Measurements from ENCODE around the gene SPAG9.

SPAG9 gene

GRCh38 chr17:51050291-51051033, 70.2 kb downstream of the SPAG9 start:
- in situ Hi-C loops (cut with MboI; ENCODE audit: low sequenced_read_pairs): no loop called here

DNA sequence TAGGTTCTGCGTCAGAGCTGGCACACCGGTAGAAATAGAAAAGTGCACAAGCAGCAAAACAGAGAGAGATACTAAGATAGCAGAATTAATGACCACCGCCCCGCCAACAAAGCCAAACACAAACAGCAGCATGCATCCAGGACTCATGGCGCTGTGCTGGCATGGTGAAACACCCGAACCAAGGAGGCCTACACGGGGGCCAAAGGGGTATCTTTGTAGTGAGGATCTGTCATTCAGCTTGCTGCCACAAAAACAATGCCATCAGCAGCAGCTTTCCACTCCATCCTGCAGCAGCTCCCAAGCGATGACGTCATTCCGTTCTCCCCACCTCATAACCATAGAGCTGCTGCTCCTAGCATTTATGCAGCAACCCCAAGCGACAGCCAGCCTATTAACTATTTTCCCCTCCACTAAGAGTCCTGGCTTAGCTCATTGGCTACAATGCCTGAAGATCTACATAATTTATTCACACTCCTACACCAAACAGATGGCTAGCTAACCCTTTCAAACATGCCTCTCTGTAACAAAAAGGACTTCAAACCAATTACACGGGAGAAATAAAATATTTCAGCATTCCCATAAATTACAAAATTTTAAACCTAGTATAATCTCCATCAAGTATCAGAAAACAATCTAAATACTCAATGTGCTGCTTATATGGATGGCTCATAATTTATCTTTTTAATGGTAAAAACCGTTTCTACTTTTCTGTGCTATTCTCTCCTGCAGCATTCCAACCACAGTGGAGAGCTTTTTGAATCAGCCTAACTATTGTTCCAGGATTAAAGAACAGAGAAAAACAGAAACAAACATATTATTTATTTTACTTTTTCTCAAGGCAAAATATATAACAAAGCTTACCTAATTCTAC, 73.9 kb downstream of the SPAG9 start:
- in situ Hi-C loops (cut with MboI; ENCODE audit: low sequenced_read_pairs): no loop called here

GRCh38 chr17:51046046-51046445, 74.6 kb downstream of the SPAG9 start:
- in situ Hi-C loops (cut with MboI; ENCODE audit: low sequenced_read_pairs): no loop called here

- in situ Hi-C loops (cut with MboI; ENCODE audit: low sequenced_read_pairs): no loop called here
Observed at GRCh38 chr17:51045621-51046020, 75.0 kb downstream of the SPAG9 start.

DNA sequence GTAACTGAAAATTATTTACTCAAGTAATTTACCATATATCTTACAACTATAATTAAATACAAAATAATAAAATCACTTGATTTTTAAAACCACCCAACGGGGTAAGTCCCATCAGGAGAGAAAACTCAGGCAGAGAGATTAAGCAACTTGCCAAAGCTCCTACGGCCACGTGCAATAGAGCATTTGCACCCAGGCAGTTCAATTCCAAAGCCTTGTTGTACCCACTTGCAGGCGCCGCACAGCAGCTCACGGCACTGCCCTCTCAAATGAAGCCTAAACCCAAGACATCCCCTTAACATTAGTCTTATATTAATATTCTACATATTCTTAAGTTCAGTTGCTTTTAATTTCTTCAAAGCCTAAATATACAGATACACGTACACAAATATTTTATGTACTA, 75.7 kb downstream of the SPAG9 start:
- in situ Hi-C loops (cut with MboI; ENCODE audit: low sequenced_read_pairs): no loop called here

DNA sequence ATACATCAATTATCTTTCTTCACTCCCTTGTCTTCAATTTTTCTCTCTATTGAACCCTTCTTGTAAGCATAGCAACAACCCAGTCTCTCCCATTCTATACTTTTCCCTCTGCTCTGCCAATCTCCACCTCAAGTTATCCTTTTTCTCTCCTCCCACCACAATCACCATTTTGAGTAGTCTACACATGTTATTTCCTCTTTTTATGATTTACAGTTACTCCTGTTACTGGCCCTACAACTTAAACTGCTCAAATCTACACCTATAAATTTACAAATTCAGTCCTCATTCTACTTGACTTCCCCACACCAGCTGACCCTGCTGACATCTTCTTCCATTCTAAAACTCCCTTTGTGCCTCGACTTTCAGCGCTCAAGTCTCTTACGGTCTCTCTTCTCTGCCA, 84.6 kb downstream of the SPAG9 start:
- in situ Hi-C loops (cut with MboI; ENCODE audit: low sequenced_read_pairs): no loop called here

- in situ Hi-C loops (cut with MboI; ENCODE audit: low sequenced_read_pairs): no loop called here
Observed at GRCh38 chr17:51035431-51035830, 85.2 kb downstream of the SPAG9 start.

DNA sequence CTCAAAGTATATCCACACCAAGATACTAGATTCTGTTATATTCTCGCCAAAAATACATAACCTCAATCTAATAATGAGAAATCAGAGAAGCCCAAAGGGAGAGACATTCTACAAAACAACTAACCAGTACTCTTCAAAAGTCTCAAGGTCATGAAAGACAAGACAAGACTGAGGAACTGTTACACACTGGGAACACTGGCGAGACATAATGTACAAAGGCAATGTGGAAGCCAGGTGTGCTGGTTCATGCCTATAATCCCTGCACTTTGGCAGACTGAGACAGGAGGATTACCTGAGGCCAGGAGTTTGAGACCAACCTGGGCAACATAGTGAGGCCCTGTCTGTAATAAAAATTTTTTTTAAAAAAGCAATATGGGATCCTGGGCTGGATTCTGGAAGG, 85.9 kb downstream of the SPAG9 start:
- in situ Hi-C loops (cut with MboI; ENCODE audit: low sequenced_read_pairs): no loop called here

GRCh38 chr17:51032850-51033249, 87.8 kb downstream of the SPAG9 start:
- in situ Hi-C loops (cut with MboI; ENCODE audit: low sequenced_read_pairs): no loop called here

DNA sequence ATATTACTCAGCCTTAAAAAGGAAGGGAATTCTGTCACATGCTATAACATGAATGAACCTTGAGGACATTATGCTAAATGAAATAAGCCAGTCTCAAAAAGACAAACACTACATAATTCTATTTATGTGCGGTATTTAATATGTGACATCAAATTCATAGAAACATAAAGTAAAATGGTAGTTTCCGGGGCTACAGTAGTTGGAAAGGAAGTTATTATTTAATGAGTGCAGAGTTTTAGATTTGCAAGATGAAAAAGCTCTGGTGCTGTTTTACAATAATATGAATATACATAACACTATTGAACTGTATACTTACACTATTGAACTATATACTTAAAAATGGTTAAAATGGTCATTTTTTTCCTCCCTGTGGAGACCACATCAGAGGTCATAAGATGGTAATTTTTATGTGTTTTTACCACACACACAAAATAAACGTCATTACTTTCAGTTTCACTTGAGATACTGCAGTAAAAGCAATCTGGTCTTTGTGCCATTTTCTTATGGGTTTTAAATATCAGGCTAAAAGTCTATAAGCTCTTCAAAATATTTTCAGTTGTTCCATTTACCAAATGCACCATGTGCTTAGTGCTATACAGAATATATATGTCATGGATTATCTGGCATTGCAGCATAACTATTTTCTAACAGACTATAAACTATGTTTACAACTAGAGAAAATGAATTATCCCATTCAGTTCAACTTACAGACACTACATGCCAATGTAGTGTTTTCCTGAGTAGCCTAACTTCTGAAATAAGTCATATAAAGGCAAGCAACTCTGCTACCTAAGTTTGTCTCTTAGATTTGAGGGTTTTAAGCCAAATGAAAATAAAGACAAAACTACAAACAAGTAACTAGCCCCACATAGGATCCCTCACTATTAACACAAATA, 90.9 kb downstream of the SPAG9 start:
- in situ Hi-C loops (cut with MboI; ENCODE audit: low sequenced_read_pairs): no loop called here

- in situ Hi-C loops (cut with MboI; ENCODE audit: low sequenced_read_pairs): no loop called here
Observed at GRCh38 chr17:51029142-51029541, 91.5 kb downstream of the SPAG9 start.

DNA sequence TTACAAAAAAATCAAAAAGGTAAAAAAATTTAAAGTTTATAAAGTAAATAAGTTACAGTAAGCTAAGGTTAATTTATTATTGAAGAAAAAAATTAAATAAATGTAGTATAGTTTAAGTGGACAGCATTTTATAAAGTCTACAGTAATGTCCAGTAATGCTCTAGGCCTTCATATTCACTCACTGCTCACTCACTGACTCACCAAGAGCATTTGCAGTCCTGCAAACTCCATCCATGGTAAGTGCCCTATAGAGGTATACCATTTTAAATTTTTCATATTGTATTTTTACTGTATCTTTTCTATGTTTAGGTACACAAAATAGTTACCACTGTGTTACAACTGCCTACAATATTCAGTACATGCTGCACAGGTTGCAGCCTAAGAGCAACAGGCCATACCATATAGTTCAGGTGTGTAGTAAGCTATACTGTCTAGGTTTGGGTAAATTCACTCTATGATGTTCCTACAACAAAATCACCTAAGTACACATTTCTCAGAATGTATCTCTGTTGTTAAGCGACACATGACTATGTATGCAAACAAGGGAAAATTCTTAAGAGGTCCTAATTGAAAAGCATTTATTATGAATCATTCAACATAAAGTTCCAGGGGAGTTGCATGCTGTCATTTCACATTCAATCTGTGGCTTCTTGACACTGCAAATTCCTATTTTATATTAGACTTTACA, 92.3 kb downstream of the SPAG9 start:
- in situ Hi-C loops (cut with MboI; ENCODE audit: low sequenced_read_pairs): no loop called here

GRCh38 chr17:51018541-51018940, 102.1 kb downstream of the SPAG9 start:
- in situ Hi-C loops (cut with MboI; ENCODE audit: low sequenced_read_pairs): no loop called here

DNA sequence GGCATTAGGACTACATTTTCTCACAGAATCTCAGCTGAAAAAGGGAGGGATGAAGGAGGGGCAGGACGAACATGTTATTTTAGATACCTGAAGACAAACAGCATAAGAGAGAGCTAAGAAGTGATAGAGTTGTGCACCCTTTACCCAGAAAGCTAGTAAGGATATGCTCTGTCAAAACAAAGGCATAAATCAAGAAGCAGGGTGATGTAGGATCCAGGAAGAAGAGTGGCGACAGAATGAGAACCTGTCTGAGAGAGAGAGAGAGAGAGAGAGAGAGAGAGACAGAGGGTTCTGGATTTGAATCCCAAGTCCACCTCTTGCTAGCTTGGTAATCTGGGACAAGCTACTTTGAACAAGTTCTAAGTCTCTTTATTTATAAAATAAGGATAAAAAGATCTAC, 103.4 kb downstream of the SPAG9 start:
- in situ Hi-C loops (cut with MboI; ENCODE audit: low sequenced_read_pairs): no loop called here

DNA sequence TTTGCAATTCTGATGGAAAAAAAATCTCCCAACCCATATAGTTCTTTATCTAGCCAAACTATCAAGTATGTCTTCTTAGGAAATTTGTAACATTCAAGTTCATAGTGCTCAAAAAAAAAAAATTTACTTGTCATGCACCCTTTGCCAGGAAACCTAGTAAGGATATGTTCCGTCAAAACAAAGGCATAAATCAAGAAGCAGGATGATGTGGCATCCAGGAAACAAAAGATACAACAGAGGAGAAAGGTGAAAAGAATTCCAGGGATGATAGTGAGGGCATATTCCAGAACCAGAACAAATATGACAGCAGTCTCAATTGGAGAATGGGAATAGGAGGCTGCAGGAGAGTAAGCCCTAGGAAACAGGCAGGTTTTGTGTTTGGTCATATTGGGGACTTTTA, 104.6 kb downstream of the SPAG9 start:
- in situ Hi-C loops (cut with MboI; ENCODE audit: low sequenced_read_pairs): no loop called here

- in situ Hi-C loops (cut with MboI; ENCODE audit: low sequenced_read_pairs): no loop called here
Observed at GRCh38 chr17:51015145-51015558, 105.5 kb downstream of the SPAG9 start.

GRCh38 chr17:51014129-51014528, 106.5 kb downstream of the SPAG9 start:
- in situ Hi-C loops (cut with MboI; ENCODE audit: low sequenced_read_pairs): no loop called here

DNA sequence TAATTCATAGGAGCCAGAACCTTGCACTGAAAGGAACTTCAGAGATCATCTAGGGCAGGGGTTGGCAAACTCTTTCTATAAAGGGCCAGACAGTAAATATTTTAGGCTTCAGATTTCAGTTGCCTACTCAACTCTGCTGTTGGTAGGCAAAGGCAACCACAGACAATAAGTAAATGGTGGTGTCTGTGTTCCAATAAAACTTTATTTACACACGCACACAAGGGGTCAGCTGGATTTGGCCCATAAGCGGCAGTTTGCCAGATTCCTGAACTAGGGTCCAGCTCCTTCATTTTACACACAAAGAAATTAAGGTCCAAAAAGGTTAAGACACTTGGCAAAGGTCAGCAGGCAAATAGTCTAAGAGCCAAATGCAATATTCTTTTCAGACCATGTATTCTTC, 107.3 kb downstream of the SPAG9 start:
- in situ Hi-C loops (cut with MboI; ENCODE audit: low sequenced_read_pairs): no loop called here

DNA sequence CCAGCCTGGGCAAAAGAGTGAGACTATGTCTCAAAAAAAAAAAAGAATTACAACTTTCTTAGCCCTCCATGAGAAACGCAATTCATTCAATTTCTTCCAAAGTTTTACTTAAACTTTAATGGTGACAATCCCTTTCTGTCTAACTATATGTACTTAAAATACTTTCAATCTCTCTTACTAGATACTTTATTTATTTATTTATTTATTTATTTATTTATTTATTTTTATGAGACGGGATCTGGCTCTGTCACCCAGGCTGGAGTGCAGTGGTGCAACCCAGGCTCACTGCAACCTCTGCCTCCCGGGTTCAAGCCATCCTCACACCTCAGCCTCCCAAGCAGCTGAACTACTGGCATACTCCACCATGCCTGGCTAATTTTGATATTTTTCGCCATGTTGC, 108.1 kb downstream of the SPAG9 start:
- in situ Hi-C loops (cut with MboI; ENCODE audit: low sequenced_read_pairs): no loop called here

- in situ Hi-C loops (cut with MboI; ENCODE audit: low sequenced_read_pairs): no loop called here
Observed at GRCh38 chr17:51010173-51010675, 110.4 kb downstream of the SPAG9 start.
